Endothelial cell (in vitro differentiated cells): ENCODE results near the gene GREB1L. TPM values are rescaled to one million over a fixed set of nuclear protein-coding genes. Genes with fewer than 3 reads are reported as not detected.

ENCODE experiments used
- DNase-seq: peaks from one replicate; pipeline ENCODE4 v3.0.0; 2021; ENCODE audit warnings: low spot score
- H3K27ac Mint-ChIP-seq: one replicate; pipeline ENCODE4 v1.8.0; 2021; ENCODE audit warnings: mixed read lengths, inconsistent platforms; ENCODE audit not compliant: unreplicated experiment
- H3K27me3 Mint-ChIP-seq: one replicate; pipeline ENCODE4 v1.8.0; 2021; ENCODE audit warnings: mild to moderate bottlenecking, moderate library complexity, mixed read lengths, inconsistent platforms; ENCODE audit not compliant: unreplicated experiment
- H3K36me3 Mint-ChIP-seq: one replicate; pipeline ENCODE4 v1.8.0; 2021; ENCODE audit warnings: mild to moderate bottlenecking, low read depth, mixed read lengths, inconsistent platforms; ENCODE audit not compliant: unreplicated experiment
- H3K4me1 Mint-ChIP-seq: one replicate; pipeline ENCODE4 v1.8.0; 2021; ENCODE audit warnings: mild to moderate bottlenecking, mixed read lengths, inconsistent platforms; ENCODE audit not compliant: unreplicated experiment
- H3K4me3 Mint-ChIP-seq: one replicate; pipeline ENCODE4 v1.8.0; 2021; ENCODE audit warnings: mild to moderate bottlenecking, mixed read lengths, inconsistent platforms; ENCODE audit not compliant: unreplicated experiment
- H3K9me3 Mint-ChIP-seq: one replicate; pipeline ENCODE4 v1.8.0; 2021; ENCODE audit warnings: mixed read lengths, inconsistent platforms; ENCODE audit not compliant: unreplicated experiment
- CTCF ChIP-seq: fragments of 200-600 bp; sonication (generic); IDR thresholded peaks from one replicate; pipeline ENCODE4 v1.5.0; 2021; ENCODE audit warnings: antibody characterized with exemption; ENCODE audit not compliant: unreplicated experiment
- total RNA-seq: library from RNA; stranded (reverse); fragmentation: NEBNext Ultra II Directional; extraction: Animal tissue kit (Norgen Biotek cat#: 25700); gene quantifications from one replicate; pipeline ENCODE4 v1.2.1, GENCODE V29; 2021; ENCODE audit not compliant: unreplicated experiment

The GREB1L gene
- total RNA-seq, 1 donor from 2014 or later, result 105 TPM

DNA sequence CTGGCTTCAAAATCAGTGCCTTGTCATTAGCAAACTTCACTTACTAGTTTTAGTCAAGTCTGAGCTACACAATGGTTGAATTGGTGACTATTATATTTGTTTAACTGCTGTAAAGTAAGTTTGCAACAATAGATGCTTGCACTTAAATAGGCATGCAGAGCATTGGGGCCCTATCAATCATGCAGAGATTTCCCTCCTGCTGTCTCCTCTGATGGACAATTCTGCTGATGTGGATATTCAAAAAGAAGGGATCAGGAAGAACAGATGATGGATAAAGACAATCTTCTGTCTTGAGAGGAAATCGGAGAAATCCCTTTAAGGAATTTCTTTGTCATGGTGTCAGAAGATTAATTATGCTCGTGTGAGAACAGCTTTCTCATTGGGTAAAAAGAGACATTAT lies 89.0 kb downstream of the GREB1L start:
- Mint-ChIP-seq H3K9me3 (no peaks in the 10 kb centered on the region), H3K27me3 (no peaks in the 10 kb centered on the region), H3K36me3 (peaks cover 3% of the 10 kb centered on the region), H3K4me3 (no peak overlapping the region), H3K4me1 (peaks cover 27% of the 10 kb centered on the region), H3K27ac (no peak overlapping the region)
- no peak for DNase-seq
- no peak for TF ChIP-seq CTCF

- H3K4me3 Mint-ChIP-seq, result no peak overlapping the region
- no peak overlapping the region for H3K27ac Mint-ChIP-seq
- H3K9me3 Mint-ChIP-seq, result no peaks in the 10 kb centered on the region
- H3K36me3 Mint-ChIP-seq, result no peaks in the 10 kb centered on the region
- no peak for TF ChIP-seq CTCF
- no peak for DNase-seq
- H3K27me3 Mint-ChIP-seq, result no peaks in the 10 kb centered on the region
- H3K4me1 Mint-ChIP-seq, result peaks cover 2% of the 10 kb centered on the region
These were observed 94.0 kb downstream of the GREB1L start for GRCh38 chr18:21335927-21336488.

DNA sequence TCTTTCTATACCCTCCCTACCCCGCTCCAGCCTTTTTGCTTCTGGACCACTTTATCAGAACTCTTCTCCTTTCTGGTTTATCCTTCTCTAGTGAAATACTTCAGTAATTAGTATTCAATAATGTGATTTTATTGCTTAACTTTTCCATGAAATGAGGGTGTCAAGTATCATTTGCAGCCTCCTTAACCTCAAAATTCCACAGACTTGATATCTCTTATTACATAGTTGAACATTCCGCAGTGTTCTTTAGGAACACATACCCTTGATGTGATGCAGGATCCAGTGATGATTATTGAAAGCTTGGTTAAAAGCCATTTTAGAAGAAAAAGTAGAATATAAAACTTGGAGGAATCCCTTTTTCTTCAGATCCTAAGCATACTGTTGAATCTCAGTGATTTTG lies 94.8 kb downstream of the GREB1L start:
- H3K27me3 Mint-ChIP-seq, result no peaks in the 10 kb centered on the region
- no peaks in the 10 kb centered on the region for H3K36me3 Mint-ChIP-seq
- TF ChIP-seq CTCF, result no peak
- no peak for DNase-seq
- H3K4me1 Mint-ChIP-seq, result no peaks in the 10 kb centered on the region
- no peaks in the 10 kb centered on the region for H3K9me3 Mint-ChIP-seq
- no peak overlapping the region for H3K4me3 Mint-ChIP-seq
- no peak overlapping the region for H3K27ac Mint-ChIP-seq

- Mint-ChIP-seq H3K36me3 (peaks cover 4% of the 10 kb centered on the region), H3K4me3 (no peak overlapping the region), H3K27me3 (peaks cover 2% of the 10 kb centered on the region), H3K9me3 (no peaks in the 10 kb centered on the region), H3K27ac (peak overlapping the region; percentile 42), H3K4me1 (peaks cover 16% of the 10 kb centered on the region)
- no peak for TF ChIP-seq CTCF
- DNase-seq, result no peak
These were observed 99.1 kb downstream of the GREB1L start for GRCh38 chr18:21341141-21341540.

DNA sequence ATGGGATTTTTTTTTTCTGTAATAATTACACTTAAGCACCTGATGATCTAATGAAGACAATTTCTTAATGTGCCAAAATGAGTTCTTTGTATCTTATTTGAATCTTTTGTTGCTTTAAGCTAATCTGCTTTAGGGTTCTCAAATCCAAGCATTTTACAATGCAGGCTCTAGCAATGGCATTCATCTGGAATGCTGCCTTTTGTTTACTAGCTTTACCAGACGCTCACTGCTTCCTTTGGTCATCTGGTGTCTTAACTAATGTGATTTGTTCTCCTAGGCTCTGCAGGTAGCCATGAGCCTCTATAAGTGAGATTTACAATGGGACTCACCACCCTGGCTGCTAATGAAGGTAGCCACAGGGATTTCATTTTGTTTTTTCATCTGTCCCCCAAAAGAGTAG lies 100.3 kb downstream of the GREB1L start:
- Mint-ChIP-seq H3K27me3 (peaks cover 12% of the 10 kb centered on the region), H3K36me3 (peaks cover 11% of the 10 kb centered on the region), H3K9me3 (no peaks in the 10 kb centered on the region), H3K27ac (peak overlapping the region; percentile 26), H3K4me1 (peaks cover 28% of the 10 kb centered on the region), H3K4me3 (no peak overlapping the region)
- no peak for TF ChIP-seq CTCF
- DNase-seq, result no peak
